Testis (tissue), 2 donors: ENCODE measurements around the gene CLGN.

Experiments used
- CTCF ChIP-seq, 3 experiments: fragments of 450-650 bp in 2 of 3; fragments of 200-600 bp in 1 of 3; sonication (generic) in 1 of 3; IDR thresholded peaks; one replicate each; pipeline ENCODE4 v1.5.1; 2016 to 2019; ENCODE audit warnings: antibody characterized with exemption in 3 of 3, mild to moderate bottlenecking in 2 of 3, moderate library complexity in 1 of 3
- POLR2A ChIP-seq: fragments of 450-650 bp; IDR thresholded peaks from one replicate; pipeline ENCODE4 v1.6.1; 2017; ENCODE audit warnings: antibody characterized with exemption, mild to moderate bottlenecking, moderate library complexity

GRCh38 chr4:140372751-140373327, 54.6 kb downstream of the CLGN start:
- peak; percentile 13 to 38 (median 37) for TF ChIP-seq CTCF (IDR thresholded peaks at IDR 0.05)
- no peak for TF ChIP-seq POLR2A
